ENCODE results near the gene SGK2. TPM values are rescaled to one million over a fixed set of nuclear protein-coding genes. Genes with fewer than 3 reads are reported as not detected.

Gene SGK2
- total RNA-seq, 1 experiment from 2014 or later = not detected

Other genes with a start within 250 kb of the SGK2 start
- gene SRSF6, start 101.1 kb upstream of the SGK2 start, total RNA-seq (2014; rRNA removed; shearing (Covaris generic)) = 45.6 and 48.8 TPM in 2 replicates
- 1.2 and 2.0 TPM in 2 replicates for gene L3MBTL1, start 51.3 kb upstream of the SGK2 start, total RNA-seq (2014; rRNA removed; shearing (Covaris generic))
- 22.1 and 26.8 TPM in 2 replicates for gene IFT52, start 31.9 kb downstream of the SGK2 start, total RNA-seq (2014; rRNA removed; shearing (Covaris generic))
- 10.4 and 14.1 TPM in 2 replicates for gene MYBL2, start 108.1 kb downstream of the SGK2 start, total RNA-seq (2014; rRNA removed; shearing (Covaris generic))
- not detected in 2 replicates for gene GTSF1L, start 168.0 kb downstream of the SGK2 start, total RNA-seq (2014; rRNA removed; shearing (Covaris generic))